Spleen (tissue), 7 donors: ENCODE measurements around the gene ADGRE2.
"Not testable (repeated sequence)": the region's sequence is repeated elsewhere in the genome, so short reads cannot be mapped to it uniquely, and the experiment has no call there.

ENCODE experiments used
- POLR2A ChIP-seq, 3 donors: fragments of 450-650 bp; IDR thresholded peaks; one replicate each; pipeline ENCODE4 v1.5.1; 2017; ENCODE audit warnings: antibody characterized with exemption in 3 of 3, mild to moderate bottlenecking in 1 of 3
- POLR2AphosphoS5 ChIP-seq, 3 donors: sonication (generic); formaldehyde crosslinking; IDR thresholded peaks; one replicate each; pipeline ENCODE4 v1.5.1; 2017; ENCODE audit warnings: antibody characterized with exemption in 3 of 3
- TF ChIP-seq, protein P1 (sequence below), 11 experiments: fragments of 200-600 bp in 7 of 11; fragments of 450-650 bp in 4 of 11; sonication (generic) in 4 of 11; IDR thresholded peaks in 8 of 11; conservative IDR thresholded peaks in 3 of 11; 1 replicate in 7 of 11; 2 replicates in 4 of 11; pipeline versions ENCODE4 v1.4.0 to v1.8.0; 2016 to 2021; ENCODE audit warnings: antibody characterized with exemption in 11 of 11, inconsistent platforms in 4 of 11, mild to moderate bottlenecking in 1 of 11
- donor health status: DM: no; HTN: no; CAD: no; lungs with moderate emphysema.
- donor health status: DM: no; HTN: no; CAD: no.
- donor health status: DM: no; HTN: no; CAD: no.

DNA sequence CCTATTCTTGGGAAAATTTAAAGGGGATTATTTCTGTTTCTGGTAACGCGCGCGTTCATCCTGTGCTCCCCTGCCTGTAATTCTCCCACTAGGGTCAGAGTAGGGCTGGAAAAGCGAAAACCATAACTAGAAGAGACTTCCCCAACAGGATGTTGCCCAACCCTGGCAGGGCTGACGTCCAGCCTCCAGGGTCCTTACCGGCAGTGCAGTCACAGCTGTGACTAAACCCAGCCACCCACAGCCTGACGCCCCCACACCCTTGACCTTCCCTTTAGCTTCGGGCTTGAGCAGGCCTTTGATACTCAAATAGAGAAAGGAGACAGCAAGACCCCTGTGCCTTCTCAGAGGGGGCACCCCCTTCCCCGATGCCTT lies 6.4 kb upstream of the ADGRE2 start:
- TF ChIP-seq POLR2AphosphoS5 (IDR thresholded peaks at IDR 0.05): peak; percentile 61 to 78 (median 73)
- TF ChIP-seq, protein P1, sequence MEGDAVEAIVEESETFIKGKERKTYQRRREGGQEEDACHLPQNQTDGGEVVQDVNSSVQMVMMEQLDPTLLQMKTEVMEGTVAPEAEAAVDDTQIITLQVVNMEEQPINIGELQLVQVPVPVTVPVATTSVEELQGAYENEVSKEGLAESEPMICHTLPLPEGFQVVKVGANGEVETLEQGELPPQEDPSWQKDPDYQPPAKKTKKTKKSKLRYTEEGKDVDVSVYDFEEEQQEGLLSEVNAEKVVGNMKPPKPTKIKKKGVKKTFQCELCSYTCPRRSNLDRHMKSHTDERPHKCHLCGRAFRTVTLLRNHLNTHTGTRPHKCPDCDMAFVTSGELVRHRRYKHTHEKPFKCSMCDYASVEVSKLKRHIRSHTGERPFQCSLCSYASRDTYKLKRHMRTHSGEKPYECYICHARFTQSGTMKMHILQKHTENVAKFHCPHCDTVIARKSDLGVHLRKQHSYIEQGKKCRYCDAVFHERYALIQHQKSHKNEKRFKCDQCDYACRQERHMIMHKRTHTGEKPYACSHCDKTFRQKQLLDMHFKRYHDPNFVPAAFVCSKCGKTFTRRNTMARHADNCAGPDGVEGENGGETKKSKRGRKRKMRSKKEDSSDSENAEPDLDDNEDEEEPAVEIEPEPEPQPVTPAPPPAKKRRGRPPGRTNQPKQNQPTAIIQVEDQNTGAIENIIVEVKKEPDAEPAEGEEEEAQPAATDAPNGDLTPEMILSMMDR (IDR thresholded peaks at IDR 0.05 in 8 of 11, conservative IDR thresholded peaks at IDR 0.05 in 3 of 11): not testable (repeated sequence)
- TF ChIP-seq POLR2A (IDR thresholded peaks at IDR 0.05): not testable (repeated sequence)
